Right renal cortex interstitium (tissue), 3 donors: ENCODE measurements around the gene EVI5. TPM values are rescaled to one million over a fixed set of nuclear protein-coding genes. Genes with fewer than 3 reads are reported as not detected.
"Not testable (repeated sequence)": the region's sequence is repeated elsewhere in the genome, so short reads cannot be mapped to it uniquely, and the experiment has no call there.

Source experiments
- DNase-seq, 3 donors: peaks; one replicate each; pipeline ENCODE4 v3.0.0-alpha.2; 2013; ENCODE audit warnings: low read depth in 3 of 3, low spot score in 2 of 3
- polyA plus RNA-seq, 3 donors: library from polyadenylated mRNA; unstranded; fragments of 120-200 nt; gene quantifications; one replicate each; pipeline ENCODE4 v1.2.1, GENCODE V29; 2013; ENCODE audit not compliant: insufficient read length in 3 of 3

EVI5 gene
- polyA plus RNA-seq, 3 donors: 18.6 to 21.8 (median 19.3) TPM

DNA sequence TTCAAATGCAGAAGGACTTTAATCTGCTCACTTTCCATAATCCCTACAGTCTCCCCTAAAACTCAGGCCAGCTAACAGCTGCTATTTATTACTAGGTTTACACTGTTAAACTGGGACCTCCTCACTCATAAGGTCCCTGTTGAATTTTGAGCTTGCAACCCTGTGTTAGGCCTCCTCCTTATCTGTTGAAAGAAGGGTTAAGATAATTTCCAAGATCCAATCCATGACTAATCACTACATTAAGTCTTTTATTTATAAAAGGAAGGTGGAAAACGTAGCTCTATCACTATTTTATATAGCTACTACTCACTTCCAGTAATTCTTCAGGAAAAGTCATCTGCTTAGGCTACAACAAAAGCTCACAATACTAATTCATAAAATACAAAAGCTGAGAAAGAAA, 79.5 kb downstream of the EVI5 start:
- no peak for DNase-seq

GRCh38 chr1:92701147-92701546, 83.8 kb downstream of the EVI5 start:
- no peak for DNase-seq

- no peak for DNase-seq
These were observed 86.0 kb downstream of the EVI5 start for GRCh38 chr1:92698932-92699331.

DNA sequence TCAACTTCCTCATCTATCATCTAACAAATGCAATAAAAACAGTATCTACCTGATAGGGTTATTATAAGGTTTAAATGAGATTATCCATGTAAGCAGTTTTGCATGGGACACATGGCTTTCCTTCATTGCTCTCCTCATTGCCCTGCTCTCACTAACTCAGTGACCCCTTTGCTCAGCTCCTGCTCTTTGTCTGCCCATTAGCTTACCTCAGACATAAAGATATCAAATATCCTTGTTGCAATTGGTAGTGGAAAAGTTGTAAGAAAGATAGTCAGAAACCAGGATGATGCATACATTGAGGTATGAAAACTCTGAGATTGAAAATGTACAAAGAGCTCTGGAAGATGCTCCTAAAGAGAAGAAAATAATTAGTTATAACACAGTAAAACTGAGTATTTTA, 89.8 kb downstream of the EVI5 start:
- DNase-seq: no peak

- DNase-seq: no peak
These were observed 93.0 kb downstream of the EVI5 start for GRCh38 chr1:92691925-92692324.

GRCh38 chr1:92690212-92690906, 94.5 kb downstream of the EVI5 start:
- no peak for DNase-seq

- no peak for DNase-seq
These were observed 104.9 kb downstream of the EVI5 start for GRCh38 chr1:92679980-92680379.

GRCh38 chr1:92663775-92664174, 121.1 kb downstream of the EVI5 start:
- DNase-seq: no peak

GRCh38 chr1:92662048-92662447, 122.9 kb downstream of the EVI5 start:
- DNase-seq: no peak

- DNase-seq: no peak
These were observed 127.2 kb downstream of the EVI5 start for GRCh38 chr1:92657701-92658100.

DNA sequence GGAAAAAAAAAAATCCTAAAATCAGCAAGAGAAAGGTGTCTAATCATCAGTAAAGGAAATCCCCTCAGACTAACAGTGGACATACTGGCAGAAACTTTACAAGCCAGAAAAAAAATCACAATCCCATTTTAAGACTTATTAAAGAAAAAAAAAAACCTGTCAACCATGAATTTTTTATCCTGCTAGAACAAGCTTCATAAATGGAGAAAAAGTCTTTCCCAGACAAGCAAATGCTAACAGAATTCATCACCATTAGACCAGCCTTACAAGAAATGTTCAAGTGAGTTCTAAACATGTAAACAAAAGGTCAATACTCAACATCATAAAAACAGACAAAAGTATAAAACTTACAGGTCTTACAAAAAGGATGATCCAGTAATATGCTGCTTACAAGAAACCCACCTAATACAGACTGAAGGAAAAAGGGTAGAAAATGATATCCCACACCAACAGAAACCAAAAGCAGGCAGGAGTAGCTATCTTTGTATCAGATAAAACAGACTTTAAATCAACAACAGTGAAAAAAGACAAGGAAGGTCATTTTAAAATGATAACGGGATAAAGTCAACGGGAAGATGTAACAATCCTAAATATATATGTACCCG, 129.6 kb downstream of the EVI5 start:
- no peak for DNase-seq

DNA sequence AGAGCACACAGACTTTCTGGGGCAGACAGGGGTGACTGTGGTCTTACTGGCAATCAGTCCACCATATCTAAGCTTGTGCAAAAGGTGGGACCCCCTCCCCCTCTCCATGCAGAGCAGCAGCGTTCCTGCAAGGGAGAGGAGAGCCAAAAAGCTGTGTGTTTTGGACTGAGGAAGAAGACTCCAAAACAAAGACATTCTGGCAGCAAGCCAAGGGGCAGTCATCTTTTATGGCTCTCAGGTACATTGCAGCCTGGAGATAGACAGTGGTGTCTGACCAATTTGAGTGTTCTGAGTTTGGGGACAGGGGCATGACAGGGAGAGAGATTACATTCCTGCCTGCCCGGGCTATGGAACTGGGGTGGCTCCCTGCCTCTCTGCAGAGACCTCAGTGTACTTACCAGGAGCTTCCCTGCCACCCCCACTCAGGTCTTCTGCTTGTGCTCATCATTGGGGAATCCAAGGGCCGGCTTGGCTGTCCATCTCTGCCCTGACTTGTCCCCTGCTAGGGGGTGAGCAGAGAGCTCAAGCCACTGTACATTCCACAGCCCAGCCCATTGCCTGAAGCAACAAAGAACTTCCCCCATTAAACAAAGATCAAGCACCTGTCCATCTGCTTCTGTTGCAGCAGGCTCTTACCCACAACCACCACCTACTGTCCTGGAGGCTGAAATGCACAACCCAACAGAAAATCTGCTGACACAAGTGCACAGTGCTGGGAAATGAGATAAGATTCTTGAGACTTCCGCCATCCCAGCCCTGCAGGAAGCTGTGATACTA, 131.1 kb downstream of the EVI5 start:
- DNase-seq: no peak

- DNase-seq: not testable (repeated sequence)
These were observed 144.2 kb downstream of the EVI5 start for GRCh38 chr1:92640686-92641085.

DNA sequence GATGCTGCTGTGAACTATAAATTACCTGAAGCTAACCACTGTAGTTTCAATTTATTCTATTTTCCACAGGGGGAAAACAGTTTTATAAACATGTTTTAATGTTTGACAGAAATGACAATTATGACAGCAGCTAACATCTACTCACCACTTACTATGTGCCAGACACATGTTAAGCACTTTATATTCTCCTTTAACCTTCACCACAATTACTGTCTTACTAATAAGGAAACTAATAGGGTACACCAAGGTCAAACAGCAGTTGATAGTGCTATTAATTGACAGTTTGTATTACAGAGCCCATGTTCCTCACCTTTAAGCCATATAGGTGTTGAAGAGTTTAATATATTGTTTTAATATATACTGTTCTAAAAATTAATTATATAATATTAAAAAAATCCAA, 146.4 kb downstream of the EVI5 start:
- no peak for DNase-seq

DNA sequence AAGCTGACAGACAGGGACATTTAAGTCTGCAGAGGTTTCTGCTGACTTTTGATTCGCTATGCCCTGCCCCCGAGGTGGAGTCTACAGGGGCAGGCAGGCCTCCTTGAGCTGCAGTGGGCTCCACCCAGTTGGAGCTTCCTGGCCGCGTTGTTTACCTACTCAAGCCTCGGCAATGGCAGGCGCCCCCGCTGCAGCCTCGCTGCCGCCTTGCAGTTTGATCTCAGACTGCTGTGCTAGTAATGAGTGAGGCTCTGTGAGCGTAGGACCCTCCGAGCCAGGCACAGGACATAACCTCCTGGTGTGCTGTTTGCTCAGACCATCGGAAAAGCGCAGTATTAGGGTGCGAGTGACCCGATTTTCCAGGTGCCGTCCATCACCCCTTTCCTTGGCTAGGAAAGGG, 149.7 kb downstream of the EVI5 start:
- not testable (repeated sequence) for DNase-seq

GRCh38 chr1:92623187-92623778, 161.6 kb downstream of the EVI5 start:
- DNase-seq: no peak

- no peak for DNase-seq
These were observed 165.3 kb downstream of the EVI5 start for GRCh38 chr1:92619466-92620189.

DNA sequence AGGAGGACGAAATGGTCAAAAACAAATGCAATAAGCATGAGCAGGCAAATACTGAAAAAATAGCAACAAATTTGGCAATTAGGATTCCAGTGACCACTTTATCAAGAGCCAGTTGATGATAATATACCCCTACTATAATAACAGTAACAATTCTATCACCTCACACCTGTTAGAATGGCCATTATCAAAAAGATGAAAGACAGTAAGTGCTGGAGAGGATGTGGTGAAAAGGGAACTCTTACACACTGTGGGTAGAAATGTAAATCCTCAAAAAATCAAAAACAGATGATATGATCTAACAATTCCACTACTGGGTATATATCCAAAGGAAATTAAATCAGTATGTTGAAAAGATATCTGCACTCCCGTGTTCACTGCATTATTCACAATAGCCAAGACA, 183.9 kb downstream of the EVI5 start:
- DNase-seq: no peak

DNA sequence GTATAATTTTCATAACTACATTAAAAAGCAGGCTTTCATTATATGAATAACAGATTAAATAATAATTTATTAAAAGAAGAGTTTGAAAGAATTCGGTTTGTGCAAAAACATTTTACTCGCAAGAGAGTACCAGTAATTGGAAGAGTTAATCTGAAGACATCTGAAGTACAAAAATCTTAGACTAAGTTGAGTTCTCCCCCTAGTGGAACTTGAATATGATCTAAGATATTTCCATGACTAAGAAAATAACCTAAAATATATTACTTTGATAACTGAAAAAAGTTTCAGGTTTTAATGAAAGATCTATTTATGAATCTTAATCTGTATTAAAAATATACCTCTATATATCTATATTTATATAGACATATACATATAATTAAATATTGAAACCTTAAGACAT, 185.7 kb downstream of the EVI5 start:
- DNase-seq: no peak

GRCh38 chr1:92589361-92589760, 195.5 kb downstream of the EVI5 start:
- not testable (repeated sequence) for DNase-seq

- no peak for DNase-seq
These were observed 197.5 kb downstream of the EVI5 start for GRCh38 chr1:92587445-92587844.
